RWPE2 (cell line): ENCODE data around the gene TSC22D3.

Experiments used
- ATAC-seq: fragments of 200-7000 bp; cut with Tn5 transposase; 3 replicates; pipeline ENCODE4 v1.9.1; 2021; ENCODE audit warnings: low read depth
- DNase-seq: peaks from one replicate; pipeline ENCODE4 v3.0.0-alpha.2; 2020; ENCODE audit warnings: low spot score
- H3K27ac ChIP-seq: fragments of 450-650 bp; 2 replicates; pipeline ENCODE4 v1.5.1; 2017; ENCODE audit warnings: mild to moderate bottlenecking; ENCODE audit not compliant: poor library complexity, severe bottlenecking
- H3K27me3 ChIP-seq: fragments of 250-450 bp; sonication (Bioruptor Pico); 2 replicates; pipeline ENCODE4 v1.5.1; 2021; ENCODE audit warnings: mild to moderate bottlenecking, moderate library complexity; ENCODE audit not compliant: insufficient read depth, poor library complexity, severe bottlenecking
- H3K36me3 ChIP-seq: fragments of 250-450 bp; sonication (Bioruptor Pico); 2 replicates; pipeline ENCODE4 v1.5.1; 2020; ENCODE audit warnings: low read depth, mild to moderate bottlenecking, moderate library complexity
- H3K4me1 ChIP-seq: fragments of 250-450 bp; sonication (Bioruptor Pico); 2 replicates; pipeline ENCODE4 v1.5.1; 2021; ENCODE audit warnings: mild to moderate bottlenecking, moderate library complexity; ENCODE audit not compliant: insufficient read depth, poor library complexity, severe bottlenecking
- H3K4me3 ChIP-seq: fragments of 250-450 bp; sonication (Bioruptor Pico); 2 replicates; pipeline ENCODE4 v1.5.1; 2021; ENCODE audit warnings: mild to moderate bottlenecking, moderate library complexity; ENCODE audit not compliant: severe bottlenecking
- H3K9me3 ChIP-seq: fragments of 250-450 bp; sonication (Bioruptor Pico); 2 replicates; pipeline ENCODE4 v1.5.1; 2021; ENCODE audit warnings: mild to moderate bottlenecking, moderate library complexity; ENCODE audit not compliant: severe bottlenecking
- TF ChIP-seq, protein P1 (sequence below): fragments of 450-650 bp; IDR thresholded peaks from one replicate; pipeline ENCODE4 v1.5.1; 2017; ENCODE audit warnings: mild to moderate bottlenecking, moderate library complexity; ENCODE audit not compliant: poor library complexity, severe bottlenecking

TSC22D3 gene

DNA sequence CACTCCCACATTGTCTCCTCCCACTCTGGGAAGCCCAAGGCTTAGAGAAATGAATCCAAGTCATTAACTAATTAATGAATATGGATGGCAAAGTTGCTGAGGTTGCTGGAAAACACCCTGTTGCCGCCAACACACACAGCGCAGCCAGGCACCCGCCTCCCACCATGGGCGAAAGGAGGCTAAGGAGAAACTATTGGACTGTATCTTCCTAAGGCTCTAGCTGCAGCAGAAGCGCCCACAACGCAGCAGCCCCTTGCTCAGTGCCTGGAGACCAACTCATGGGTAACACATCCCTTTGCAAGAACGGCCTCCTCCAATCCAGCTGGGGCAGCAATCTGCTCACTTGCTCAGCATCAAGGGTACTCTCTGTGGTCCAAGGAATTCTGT lies 34.2 kb downstream of the TSC22D3 start:
- H3K4me1 ChIP-seq = peaks cover 11% of the 10 kb centered on the region
- TF ChIP-seq, protein P1, sequence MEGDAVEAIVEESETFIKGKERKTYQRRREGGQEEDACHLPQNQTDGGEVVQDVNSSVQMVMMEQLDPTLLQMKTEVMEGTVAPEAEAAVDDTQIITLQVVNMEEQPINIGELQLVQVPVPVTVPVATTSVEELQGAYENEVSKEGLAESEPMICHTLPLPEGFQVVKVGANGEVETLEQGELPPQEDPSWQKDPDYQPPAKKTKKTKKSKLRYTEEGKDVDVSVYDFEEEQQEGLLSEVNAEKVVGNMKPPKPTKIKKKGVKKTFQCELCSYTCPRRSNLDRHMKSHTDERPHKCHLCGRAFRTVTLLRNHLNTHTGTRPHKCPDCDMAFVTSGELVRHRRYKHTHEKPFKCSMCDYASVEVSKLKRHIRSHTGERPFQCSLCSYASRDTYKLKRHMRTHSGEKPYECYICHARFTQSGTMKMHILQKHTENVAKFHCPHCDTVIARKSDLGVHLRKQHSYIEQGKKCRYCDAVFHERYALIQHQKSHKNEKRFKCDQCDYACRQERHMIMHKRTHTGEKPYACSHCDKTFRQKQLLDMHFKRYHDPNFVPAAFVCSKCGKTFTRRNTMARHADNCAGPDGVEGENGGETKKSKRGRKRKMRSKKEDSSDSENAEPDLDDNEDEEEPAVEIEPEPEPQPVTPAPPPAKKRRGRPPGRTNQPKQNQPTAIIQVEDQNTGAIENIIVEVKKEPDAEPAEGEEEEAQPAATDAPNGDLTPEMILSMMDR = no peak
- H3K27me3 ChIP-seq = no peaks in the 10 kb centered on the region
- peak overlapping the region; percentile 68 for H3K27ac ChIP-seq
- DNase-seq = no peak
- peak; percentile 20; the same call in 1 of the 3 replicates for ATAC-seq
- H3K4me3 ChIP-seq = no peak overlapping the region
- H3K9me3 ChIP-seq = no peaks in the 10 kb centered on the region
- H3K36me3 ChIP-seq = no peaks in the 10 kb centered on the region

DNA sequence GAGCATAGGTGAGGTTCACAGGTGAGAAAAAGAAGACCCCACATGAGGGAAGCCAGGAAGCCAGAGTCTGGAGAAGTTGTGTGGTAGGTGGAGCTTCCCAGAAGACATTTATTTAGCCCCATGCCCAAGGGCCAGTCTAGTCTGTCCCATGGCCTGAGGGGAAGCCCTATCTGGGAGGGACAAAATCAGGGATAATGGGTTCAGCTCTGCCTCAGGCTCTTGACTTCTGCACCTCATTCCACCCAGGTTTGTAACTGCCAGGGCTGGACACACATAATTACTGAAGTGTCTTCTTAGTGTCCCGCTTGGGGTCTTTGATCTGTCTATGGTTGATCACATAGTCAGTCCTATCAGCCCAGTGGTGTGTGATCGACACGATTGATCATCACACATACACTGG lies 36.0 kb downstream of the TSC22D3 start:
- Histone ChIP-seq H3K4me1 (peaks cover 11% of the 10 kb centered on the region), H3K4me3 (no peak overlapping the region), H3K36me3 (no peaks in the 10 kb centered on the region), H3K27ac (no peak overlapping the region), H3K9me3 (no peaks in the 10 kb centered on the region), H3K27me3 (no peaks in the 10 kb centered on the region)
- DNase-seq (no peak), ATAC-seq (no peak)
- TF ChIP-seq, protein P1 = no peak

DNA sequence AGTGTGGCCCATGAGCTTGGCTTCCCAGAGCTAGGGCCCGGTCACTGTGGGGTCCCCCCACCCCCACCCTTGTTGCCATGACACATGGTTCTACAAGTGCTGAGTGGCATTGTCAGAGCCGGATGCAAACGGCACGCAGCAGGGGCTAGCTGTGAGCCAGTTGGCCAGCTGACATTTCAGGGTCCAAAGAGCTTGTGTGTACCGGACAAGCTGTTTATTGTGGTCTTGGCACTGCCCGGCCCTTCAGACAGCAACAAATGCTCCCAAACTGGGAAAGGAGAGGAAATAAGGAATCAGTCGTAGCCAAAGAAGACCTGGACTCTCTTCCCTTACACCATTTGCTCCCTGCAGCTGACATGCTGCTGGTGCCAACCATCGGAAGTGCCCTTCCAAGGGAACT lies 36.8 kb downstream of the TSC22D3 start:
- Histone ChIP-seq H3K9me3 (no peaks in the 10 kb centered on the region), H3K36me3 (no peaks in the 10 kb centered on the region), H3K4me3 (no peak overlapping the region), H3K27ac (no peak overlapping the region), H3K4me1 (peaks cover 11% of the 10 kb centered on the region), H3K27me3 (no peaks in the 10 kb centered on the region)
- no peak for ATAC-seq
- TF ChIP-seq, protein P1 = no peak
- DNase-seq = no peak

DNA sequence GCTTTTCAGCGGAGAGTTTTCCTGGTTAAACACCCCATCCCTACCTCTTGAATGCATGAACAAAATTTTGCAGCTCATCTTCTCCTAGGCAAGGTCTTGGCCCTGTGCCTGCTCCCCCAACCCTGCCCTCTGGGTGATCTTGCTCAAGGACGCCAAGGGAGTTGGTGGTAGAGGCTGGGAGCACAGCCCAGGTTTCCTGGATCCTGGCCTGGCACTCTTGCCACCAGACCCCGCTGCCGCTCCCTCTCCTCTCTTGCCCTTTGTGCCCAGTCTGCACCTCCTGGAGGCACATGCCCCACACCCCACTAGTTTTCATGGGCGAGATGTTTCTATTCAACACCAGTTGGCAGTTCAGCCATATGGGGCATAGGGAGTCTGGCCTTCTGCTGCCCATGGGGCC lies 37.3 kb downstream of the TSC22D3 start:
- DNase-seq (no peak), ATAC-seq (no peak)
- peaks cover 11% of the 10 kb centered on the region for H3K4me1 ChIP-seq

DNA sequence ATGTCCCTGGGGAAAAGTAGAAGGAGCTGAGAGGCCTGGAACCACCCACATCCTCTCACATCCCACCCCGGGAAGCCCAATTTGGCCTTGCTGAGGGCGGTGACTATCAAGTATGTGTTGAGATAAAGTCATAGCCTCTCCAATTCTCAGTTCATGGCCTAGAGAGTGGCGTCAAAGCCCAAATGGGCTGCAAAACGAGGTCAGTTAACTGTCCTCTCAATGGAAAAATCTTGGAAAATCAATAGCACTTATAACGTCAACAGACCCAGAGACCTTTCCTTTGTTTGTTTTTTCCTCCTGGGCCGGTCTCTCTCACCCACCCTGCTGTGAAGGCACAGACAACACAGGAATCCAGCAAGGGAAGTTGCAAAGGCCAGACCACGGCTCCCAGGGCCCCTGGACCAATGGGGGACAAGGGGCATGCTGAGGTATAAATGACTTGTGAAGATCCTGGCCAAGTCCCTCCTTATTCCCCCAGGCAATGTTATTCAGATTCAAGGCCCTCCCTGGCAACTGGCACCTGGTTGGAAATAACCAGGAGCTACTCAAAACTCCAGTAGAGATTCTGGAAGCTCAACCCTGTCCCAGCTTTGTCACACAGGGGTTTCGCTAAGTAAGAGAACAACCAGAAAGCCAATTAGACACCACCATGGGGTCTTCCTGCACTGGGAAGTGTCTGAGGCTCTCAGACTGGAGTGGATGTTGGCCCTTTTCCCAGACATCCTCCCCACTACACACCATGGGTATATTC lies 38.6 kb downstream of the TSC22D3 start:
- Histone ChIP-seq H3K4me3 (no peak overlapping the region), H3K4me1 (peaks cover 13% of the 10 kb centered on the region), H3K27me3 (no peaks in the 10 kb centered on the region), H3K27ac (no peak overlapping the region), H3K9me3 (no peaks in the 10 kb centered on the region), H3K36me3 (no peaks in the 10 kb centered on the region)
- ATAC-seq = no peak
- no peak for DNase-seq
- TF ChIP-seq, protein P1 = no peak

More for the DNA sequence above, 37.3 kb downstream of the TSC22D3 start:
- no peak overlapping the region for H3K27ac ChIP-seq
- TF ChIP-seq, protein P1 = no peak
- H3K4me3 ChIP-seq = no peak overlapping the region
- no peaks in the 10 kb centered on the region for H3K27me3 ChIP-seq
- no peaks in the 10 kb centered on the region for H3K9me3 ChIP-seq
- H3K36me3 ChIP-seq = no peaks in the 10 kb centered on the region
